ENCODE data around the gene TNFRSF6B.

DNA sequence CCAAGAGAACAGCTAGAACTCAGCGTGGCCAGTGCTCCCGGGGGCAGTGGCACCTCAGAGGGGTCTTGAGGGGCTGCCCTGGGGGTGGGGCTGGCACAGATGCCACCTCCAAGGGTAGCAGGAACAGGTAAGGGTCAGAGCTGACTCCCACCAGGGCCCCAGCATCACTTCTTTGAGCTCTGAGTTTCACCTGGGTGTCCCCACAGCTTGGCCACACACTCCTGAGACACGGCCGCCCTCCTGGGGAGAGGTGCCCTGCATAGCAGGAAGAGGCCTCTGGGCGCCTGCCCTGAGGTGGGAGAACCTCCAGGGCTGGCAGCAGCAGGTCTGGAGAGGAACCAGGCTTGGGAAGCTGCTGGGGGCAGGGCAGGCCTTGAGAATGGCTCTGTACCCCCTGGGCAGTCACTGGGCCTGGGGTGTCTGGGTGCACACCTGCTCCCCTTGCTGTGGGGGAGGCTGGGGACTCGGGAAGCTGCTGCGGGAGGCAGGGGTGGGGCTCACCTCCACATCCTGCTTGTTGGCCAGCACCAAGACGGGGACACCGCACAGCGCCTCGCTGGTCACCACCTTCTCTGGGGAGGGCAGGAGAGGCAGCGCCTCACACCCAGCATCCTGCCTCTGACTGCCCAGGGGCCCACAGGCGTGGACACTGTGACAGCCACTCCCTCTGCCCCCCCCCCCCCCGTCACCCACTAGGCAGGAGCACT is 5.0 kb downstream of the TNFRSF6B start:
- TF ChIP-seq, protein P1, sequence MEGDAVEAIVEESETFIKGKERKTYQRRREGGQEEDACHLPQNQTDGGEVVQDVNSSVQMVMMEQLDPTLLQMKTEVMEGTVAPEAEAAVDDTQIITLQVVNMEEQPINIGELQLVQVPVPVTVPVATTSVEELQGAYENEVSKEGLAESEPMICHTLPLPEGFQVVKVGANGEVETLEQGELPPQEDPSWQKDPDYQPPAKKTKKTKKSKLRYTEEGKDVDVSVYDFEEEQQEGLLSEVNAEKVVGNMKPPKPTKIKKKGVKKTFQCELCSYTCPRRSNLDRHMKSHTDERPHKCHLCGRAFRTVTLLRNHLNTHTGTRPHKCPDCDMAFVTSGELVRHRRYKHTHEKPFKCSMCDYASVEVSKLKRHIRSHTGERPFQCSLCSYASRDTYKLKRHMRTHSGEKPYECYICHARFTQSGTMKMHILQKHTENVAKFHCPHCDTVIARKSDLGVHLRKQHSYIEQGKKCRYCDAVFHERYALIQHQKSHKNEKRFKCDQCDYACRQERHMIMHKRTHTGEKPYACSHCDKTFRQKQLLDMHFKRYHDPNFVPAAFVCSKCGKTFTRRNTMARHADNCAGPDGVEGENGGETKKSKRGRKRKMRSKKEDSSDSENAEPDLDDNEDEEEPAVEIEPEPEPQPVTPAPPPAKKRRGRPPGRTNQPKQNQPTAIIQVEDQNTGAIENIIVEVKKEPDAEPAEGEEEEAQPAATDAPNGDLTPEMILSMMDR (IDR thresholded peaks at IDR 0.05), result no peak
- TF ChIP-seq TFCP2L1 (CRISPR knock-in tag; IDR thresholded peaks at IDR 0.05) (no peak), BHLHE40 (IDR thresholded peaks at IDR 0.05; ENCODE audit: low read depth, low read length) (no peak), JUNB (IDR thresholded peaks at IDR 0.05) (no peak), RAD21 (conservative IDR thresholded peaks at IDR 0.05 in 1 of 2, IDR thresholded peaks at IDR 0.05 in 1 of 2) (no peak), EP300 (IDR thresholded peaks at IDR 0.05) (no peak), POLR2A (IDR thresholded peaks at IDR 0.05; ENCODE audit: low read length) (no peak; the same call in 1 of the 2 replicates), CEBPB (IDR thresholded peaks at IDR 0.05) (no peak), HOXA7 (CRISPR knock-in tag; IDR thresholded peaks at IDR 0.05) (no peak)
- TF ChIP-seq, protein P2, sequence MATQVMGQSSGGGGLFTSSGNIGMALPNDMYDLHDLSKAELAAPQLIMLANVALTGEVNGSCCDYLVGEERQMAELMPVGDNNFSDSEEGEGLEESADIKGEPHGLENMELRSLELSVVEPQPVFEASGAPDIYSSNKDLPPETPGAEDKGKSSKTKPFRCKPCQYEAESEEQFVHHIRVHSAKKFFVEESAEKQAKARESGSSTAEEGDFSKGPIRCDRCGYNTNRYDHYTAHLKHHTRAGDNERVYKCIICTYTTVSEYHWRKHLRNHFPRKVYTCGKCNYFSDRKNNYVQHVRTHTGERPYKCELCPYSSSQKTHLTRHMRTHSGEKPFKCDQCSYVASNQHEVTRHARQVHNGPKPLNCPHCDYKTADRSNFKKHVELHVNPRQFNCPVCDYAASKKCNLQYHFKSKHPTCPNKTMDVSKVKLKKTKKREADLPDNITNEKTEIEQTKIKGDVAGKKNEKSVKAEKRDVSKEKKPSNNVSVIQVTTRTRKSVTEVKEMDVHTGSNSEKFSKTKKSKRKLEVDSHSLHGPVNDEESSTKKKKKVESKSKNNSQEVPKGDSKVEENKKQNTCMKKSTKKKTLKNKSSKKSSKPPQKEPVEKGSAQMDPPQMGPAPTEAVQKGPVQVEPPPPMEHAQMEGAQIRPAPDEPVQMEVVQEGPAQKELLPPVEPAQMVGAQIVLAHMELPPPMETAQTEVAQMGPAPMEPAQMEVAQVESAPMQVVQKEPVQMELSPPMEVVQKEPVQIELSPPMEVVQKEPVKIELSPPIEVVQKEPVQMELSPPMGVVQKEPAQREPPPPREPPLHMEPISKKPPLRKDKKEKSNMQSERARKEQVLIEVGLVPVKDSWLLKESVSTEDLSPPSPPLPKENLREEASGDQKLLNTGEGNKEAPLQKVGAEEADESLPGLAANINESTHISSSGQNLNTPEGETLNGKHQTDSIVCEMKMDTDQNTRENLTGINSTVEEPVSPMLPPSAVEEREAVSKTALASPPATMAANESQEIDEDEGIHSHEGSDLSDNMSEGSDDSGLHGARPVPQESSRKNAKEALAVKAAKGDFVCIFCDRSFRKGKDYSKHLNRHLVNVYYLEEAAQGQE (IDR thresholded peaks at IDR 0.05), result no peak
- TF ChIP-seq, protein P3, sequence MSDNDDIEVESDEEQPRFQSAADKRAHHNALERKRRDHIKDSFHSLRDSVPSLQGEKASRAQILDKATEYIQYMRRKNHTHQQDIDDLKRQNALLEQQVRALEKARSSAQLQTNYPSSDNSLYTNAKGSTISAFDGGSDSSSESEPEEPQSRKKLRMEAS (IDR thresholded peaks at IDR 0.05), result no peak
- TF ChIP-seq, protein P4, sequence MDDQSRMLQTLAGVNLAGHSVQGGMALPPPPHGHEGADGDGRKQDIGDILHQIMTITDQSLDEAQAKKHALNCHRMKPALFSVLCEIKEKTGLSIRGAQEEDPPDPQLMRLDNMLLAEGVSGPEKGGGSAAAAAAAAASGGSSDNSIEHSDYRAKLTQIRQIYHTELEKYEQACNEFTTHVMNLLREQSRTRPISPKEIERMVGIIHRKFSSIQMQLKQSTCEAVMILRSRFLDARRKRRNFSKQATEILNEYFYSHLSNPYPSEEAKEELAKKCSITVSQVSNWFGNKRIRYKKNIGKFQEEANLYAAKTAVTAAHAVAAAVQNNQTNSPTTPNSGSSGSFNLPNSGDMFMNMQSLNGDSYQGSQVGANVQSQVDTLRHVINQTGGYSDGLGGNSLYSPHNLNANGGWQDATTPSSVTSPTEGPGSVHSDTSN (IDR thresholded peaks at IDR 0.05), result no peak
- TF ChIP-seq, protein P5, sequence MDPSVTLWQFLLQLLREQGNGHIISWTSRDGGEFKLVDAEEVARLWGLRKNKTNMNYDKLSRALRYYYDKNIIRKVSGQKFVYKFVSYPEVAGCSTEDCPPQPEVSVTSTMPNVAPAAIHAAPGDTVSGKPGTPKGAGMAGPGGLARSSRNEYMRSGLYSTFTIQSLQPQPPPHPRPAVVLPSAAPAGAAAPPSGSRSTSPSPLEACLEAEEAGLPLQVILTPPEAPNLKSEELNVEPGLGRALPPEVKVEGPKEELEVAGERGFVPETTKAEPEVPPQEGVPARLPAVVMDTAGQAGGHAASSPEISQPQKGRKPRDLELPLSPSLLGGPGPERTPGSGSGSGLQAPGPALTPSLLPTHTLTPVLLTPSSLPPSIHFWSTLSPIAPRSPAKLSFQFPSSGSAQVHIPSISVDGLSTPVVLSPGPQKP (IDR thresholded peaks at IDR 0.05; ENCODE audit: low read depth, low read length), result no peak
- TF ChIP-seq, protein P6, sequence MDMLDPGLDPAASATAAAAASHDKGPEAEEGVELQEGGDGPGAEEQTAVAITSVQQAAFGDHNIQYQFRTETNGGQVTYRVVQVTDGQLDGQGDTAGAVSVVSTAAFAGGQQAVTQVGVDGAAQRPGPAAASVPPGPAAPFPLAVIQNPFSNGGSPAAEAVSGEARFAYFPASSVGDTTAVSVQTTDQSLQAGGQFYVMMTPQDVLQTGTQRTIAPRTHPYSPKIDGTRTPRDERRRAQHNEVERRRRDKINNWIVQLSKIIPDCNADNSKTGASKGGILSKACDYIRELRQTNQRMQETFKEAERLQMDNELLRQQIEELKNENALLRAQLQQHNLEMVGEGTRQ (IDR thresholded peaks at IDR 0.05), result no peak
